NCI-H187 treated with DMSO at 0.1 percent for 48 hours (cell line): ENCODE measurements around the gene PAMR1.

Source experiments
- DNase-seq: peaks from one replicate; lab custom pipeline; 2025; lab: John Stamatoyannopoulos, UW

Gene PAMR1

DNA sequence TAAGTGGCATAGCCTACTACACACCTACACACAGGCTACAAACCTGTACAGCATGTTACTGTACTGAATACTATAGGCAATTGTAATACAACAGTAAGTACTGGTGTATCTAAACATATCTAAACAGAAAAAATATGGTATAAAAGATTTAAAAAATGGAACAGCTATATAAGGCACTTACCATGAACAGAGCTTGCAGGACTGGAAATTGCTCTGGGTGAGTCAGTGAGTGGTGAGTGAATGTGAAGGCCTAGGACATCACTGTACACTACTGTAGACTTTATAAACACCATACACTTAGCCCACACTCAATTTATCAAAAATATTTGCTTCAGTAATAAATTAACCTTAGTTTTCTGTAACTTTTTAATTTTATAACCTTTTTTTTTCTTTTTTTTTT lies 24.7 kb downstream of the PAMR1 start:
- DNase-seq = no peak

DNA sequence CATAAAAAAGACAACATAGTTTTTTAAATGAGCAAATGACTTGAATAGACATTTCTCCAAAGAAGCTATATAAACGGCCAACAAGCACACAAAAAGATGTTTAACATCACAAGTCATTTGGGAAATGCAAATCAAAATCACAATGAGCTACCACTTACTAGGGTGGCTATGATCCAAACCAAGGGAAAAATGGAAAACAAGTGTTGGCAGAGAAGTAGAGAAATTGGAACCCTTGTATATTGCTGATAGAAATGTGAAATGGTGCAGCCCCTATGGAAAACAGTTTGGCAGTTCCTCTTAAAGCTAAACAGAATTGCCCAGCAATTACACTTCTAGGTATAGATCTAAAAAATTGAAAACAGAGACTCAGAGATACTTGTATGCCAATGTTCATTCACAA lies 29.0 kb downstream of the PAMR1 start:
- DNase-seq = no peak

DNA sequence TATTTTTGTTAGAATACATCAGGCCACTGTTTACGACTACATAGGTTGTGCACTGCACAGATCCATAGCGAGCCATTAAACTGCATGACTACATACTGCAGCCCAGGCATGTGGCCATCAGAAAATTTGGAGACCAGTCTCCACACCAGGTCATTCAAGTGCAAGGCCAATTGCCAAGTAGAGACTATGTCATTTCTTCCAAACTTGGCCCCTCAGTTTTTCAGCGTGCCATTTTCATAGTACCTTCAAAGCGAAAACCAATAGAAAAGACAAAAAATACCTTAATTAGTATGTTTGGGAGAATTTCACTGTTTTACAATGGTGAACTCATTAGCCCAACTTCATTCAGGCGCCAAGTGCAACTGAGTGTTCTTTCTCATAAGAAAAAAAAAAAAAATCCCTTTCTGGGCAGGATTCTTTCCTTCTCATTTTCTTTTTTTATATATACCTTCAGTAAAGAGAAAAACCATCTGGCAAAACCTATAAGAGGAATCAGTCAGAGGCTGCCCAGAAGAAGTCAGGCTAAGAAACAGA lies 30.4 kb downstream of the PAMR1 start:
- no peak for DNase-seq

- DNase-seq = no peak
Measured at GRCh38 chr11:35491231-35491871, 34.1 kb downstream of the PAMR1 start.

GRCh38 chr11:35488117-35488516 lies 37.3 kb downstream of the PAMR1 start:
- DNase-seq = no peak

DNA sequence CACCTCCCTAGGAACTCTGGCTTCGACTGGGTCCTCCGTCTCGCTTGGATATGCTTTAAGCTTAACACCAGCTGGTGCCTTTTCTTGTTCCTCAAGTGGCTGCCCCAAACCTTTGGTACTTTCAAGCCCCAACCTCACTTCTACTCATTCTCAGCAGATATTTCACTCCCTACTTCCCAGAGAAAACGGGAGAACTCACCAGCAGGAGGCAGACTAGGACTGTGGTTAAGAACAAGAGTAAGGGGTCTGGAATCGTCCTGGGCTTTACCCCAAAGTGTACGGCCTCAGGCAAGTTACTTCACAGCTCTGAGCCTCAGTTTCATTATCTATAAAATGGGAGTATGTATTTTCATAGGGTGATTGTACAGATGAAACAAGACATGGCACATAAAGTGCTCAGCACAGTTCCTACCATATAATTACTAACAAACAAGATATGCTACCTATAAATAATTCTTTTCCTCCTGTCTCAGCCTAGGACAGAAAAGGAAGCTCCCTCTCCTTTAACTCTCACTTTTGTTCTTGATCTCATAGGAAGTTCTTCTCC lies 37.8 kb downstream of the PAMR1 start:
- DNase-seq = no peak

DNA sequence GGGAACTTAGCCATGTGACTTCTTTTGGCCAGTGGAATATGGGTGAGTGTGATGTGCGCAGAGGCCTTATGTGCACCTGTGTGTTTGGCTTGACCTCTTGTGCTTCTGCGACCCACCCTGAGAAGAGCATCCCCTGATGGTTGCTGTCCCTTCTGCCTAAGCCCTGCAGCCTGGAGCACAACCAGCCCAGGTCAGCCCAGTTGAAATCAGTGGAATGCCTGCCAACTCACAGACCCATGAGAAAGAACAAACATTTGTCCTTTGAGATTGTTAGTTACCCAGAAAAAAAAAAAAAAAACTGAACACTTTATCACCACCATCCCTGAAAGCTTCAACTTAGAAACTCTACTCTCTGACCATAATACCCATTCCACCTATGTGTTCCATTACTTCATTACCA lies 38.5 kb downstream of the PAMR1 start:
- no peak for DNase-seq

DNA sequence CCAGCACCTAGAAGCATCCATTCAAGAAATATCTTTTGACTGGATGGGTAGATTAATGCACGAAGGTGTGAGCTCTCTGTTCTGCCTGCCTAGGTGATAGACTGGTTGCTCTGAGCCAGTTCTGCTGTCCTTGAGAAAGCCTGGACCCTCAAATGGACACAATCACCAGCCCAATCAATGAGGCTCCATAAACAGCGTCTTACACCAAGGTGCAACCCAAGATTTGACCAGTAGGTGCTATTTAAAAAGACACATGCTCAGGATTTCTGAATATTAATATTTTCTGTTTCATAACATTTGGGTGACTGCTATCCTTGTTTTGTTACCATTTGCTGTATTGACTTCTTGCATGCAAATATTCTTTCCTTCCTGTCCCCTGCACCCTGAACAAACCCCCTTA lies 39.0 kb downstream of the PAMR1 start:
- DNase-seq = no peak

DNA sequence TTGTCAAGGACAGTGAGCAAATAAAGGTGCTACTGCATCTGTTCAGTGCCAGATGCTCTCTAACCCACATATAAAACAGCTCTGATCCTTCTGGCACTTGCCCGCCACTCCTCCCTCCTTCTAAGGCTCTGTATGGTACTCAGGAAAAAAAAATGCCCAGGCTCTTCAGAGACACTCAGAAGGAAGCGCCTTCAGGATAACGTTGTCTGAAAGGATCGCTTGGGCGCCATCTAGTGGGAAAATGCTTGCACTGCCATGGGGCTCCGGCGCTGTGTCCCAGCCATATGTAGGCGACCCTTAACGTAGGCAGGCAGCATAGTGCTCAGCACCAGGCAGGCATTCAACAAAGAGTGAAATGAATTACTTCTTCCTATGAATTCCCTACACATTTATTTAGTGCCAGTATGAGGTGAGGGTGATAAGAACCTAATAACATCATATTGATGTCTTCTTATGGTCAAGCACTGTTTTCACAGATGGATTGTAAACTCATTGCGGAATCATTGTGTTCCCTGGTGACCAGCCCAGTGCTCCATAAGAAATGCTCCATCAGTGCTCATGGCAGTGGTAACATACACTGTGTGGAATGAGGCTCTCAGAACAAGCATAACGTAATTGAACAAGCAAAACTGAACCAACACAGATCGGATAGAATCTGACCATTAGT lies 39.6 kb downstream of the PAMR1 start:
- DNase-seq = peak; percentile 85

- no peak for DNase-seq
Measured at GRCh38 chr11:35484435-35484834, 41.0 kb downstream of the PAMR1 start.

- DNase-seq = no peak
Measured at GRCh38 chr11:35483131-35483820, 42.1 kb downstream of the PAMR1 start.

GRCh38 chr11:35479731-35480130 lies 45.7 kb downstream of the PAMR1 start:
- no peak for DNase-seq

DNA sequence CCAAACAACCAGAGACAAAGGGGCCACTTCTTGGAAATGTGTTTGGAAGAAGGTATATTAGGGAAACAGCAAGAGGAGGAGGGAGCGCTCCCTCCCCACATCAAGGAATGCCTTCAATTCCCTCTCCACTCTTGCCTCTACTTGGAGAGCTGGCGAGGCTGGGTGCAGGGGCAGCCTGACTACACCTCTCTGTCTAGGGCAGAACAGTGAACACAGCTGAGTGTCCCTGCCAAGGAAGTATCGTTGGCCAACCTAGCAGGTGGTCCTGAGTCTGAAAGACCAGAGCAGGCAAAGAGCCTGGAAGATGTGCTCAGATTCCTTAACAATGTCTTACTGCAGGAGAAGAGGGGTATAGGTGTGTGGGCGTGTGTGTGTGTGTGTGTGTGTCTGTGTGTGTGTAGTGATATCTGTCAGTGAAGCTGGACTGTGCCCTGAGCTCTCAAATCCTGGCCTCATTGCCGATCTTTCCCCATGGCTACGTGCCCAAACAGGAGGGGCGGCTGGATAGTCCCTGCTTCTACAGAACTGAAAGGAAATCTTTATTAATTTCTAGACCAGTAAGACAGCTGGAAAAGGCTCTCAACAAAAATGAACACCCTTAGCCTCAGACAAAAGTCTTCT lies 46.8 kb downstream of the PAMR1 start:
- DNase-seq = no peak

GRCh38 chr11:35477901-35478300 lies 47.5 kb downstream of the PAMR1 start:
- DNase-seq = no peak

DNA sequence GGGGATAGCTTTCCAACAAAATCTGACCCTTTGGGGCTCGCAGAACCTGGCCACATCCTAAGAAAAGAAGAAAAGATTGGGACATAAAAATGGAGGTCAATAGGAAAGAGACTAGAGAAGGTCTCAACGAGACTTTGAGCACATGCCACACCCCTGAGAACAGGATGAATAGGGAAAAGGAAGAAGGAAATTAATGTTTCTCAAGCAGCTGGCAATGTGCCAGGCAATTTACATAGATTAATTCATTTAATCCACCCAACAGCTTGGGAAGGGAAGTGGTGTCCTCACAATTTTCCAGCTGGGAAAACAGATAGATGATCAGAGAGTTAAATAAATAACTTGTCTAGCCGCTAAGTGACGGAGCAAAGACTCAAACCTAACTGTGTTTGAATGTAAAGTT lies 50.7 kb downstream of the PAMR1 start:
- no peak for DNase-seq

- DNase-seq = no peak
Measured at GRCh38 chr11:35473795-35474374, 51.5 kb downstream of the PAMR1 start.

- no peak for DNase-seq
Measured at GRCh38 chr11:35470616-35471015, 54.8 kb downstream of the PAMR1 start.

GRCh38 chr11:35466058-35466457 lies 59.4 kb downstream of the PAMR1 start:
- DNase-seq = no peak

DNA sequence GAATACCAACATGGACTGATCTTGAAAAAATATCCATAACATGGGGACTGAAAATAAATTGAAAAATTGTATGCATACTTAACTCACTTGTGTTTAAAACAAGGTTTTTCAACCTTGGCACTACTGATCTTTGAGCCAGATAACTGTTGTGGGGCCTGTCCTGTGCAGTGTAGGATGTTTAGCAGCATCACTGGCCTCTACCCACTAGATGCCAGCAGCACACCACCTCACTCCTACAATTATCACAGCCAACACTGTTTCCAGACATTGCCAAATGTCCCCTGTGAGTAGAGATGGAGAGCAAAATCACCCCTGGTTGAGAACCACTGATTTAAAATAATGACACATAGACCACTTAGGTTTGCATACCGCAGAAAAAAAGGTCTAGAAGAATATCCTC lies 61.1 kb downstream of the PAMR1 start:
- no peak for DNase-seq

GRCh38 chr11:35463331-35463751 lies 62.1 kb downstream of the PAMR1 start:
- no peak for DNase-seq

DNA sequence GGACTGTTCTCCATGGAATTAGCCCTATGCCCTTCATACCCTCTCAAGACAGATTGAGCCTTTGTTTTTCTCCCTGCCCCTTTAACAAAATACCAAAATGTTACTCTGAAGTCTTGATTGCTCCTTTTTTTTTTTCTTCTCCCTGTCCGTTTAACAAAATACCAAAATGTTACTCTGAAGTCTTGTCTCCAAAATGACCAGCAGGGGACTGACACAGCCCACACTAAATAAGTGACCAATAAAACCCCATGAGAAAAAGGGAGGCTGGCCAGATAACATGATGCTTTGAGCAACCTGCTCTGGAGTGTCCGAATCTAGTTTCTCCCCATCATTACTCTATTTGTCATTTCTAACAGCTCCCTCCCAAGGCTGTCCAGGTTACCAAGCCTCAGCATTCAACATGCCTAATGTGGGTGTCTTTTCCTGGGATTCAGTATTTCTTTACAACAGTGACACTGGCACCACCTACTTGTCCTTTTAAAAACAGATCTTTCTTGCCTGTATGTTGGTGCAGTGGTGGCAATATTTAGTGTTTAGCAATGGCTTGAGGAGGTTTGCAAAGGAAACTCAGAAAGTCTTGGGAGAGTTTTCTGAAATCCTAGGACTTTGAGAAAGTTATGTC lies 63.4 kb downstream of the PAMR1 start:
- DNase-seq = no peak

- no peak for DNase-seq
Measured at GRCh38 chr11:35459489-35459888, 65.9 kb downstream of the PAMR1 start.
